Kidney (tissue), 14 donors: ENCODE data around the gene OPN1MW3. TPM values are rescaled to one million over a fixed set of nuclear protein-coding genes. Genes with fewer than 3 reads are reported as not detected.
"Not testable (repeated sequence)": the region's sequence is repeated elsewhere in the genome, so short reads cannot be mapped to it uniquely, and the experiment has no call there.

Experiments used
- DNase-seq, 5 donors: peaks; one replicate each; pipeline ENCODE4 v3.0.0-alpha.2; 2013 to 2020
- FAIRE-seq: peaks from 2 replicates; lab custom pipeline; 2012; peaks lifted over from hg19 to GRCh38; lab: Jason Lieb, UNC
- H3K27ac ChIP-seq, 2 donors: one replicate each; pipeline ENCODE4 v1.7.0; 2013; ENCODE audit warnings: low read depth in 2 of 2, low read length in 2 of 2, inconsistent platforms in 1 of 2
- H3K27me3 ChIP-seq: one replicate; pipeline ENCODE4 v1.7.1; 2013; ENCODE audit warnings: low read length, inconsistent platforms; ENCODE audit not compliant: control insufficient read depth, insufficient read depth
- H3K36me3 ChIP-seq, 3 donors: one replicate each; pipeline versions ENCODE4 v1.7.0 to v1.7.1; 2013; ENCODE audit warnings: low read length in 3 of 3, control low read depth in 1 of 3, inconsistent platforms in 1 of 3; ENCODE audit not compliant: insufficient read depth in 3 of 3, control insufficient read depth in 2 of 3
- H3K4me1 ChIP-seq, 3 donors: one replicate each; pipeline versions ENCODE4 v1.7.0 to v1.7.1; 2013; ENCODE audit warnings: low read length in 3 of 3, inconsistent platforms in 1 of 3, low read depth in 1 of 3; ENCODE audit not compliant: control insufficient read depth in 2 of 3, insufficient read depth in 2 of 3
- H3K4me3 ChIP-seq, 3 donors: one replicate each; pipeline versions ENCODE4 v1.7.0 to v1.8.1; 2013; ENCODE audit warnings: low read length in 3 of 3, control low read depth in 1 of 3, inconsistent platforms in 1 of 3
- H3K9ac ChIP-seq, 3 donors: one replicate each; pipeline versions ENCODE4 v1.7.0 to v1.7.1; 2013; ENCODE audit warnings: low read length in 3 of 3, control low read depth in 1 of 3, inconsistent platforms in 1 of 3
- H3K9me3 ChIP-seq, 3 donors: one replicate each; pipeline versions ENCODE4 v1.7.0 to v1.7.1; 2013; ENCODE audit warnings: low read length in 3 of 3, control low read depth in 1 of 3, inconsistent platforms in 1 of 3; ENCODE audit not compliant: control insufficient read depth in 2 of 3, insufficient read depth in 1 of 3
- intact Hi-C: fragments of 100-400 bp; cut with DNase I; formaldehyde crosslinking; loops from one replicate; pipeline ENCODE4 v1.11.1; 2022
- polyA plus RNA-seq: library from polyadenylated mRNA; stranded (reverse); fragments of 350-450 nt; fragmentation: Illumina TruSeq; extraction: RNeasy Lipid Tissue Mini Kit (QIAGEN cat#74804); gene quantifications from one replicate; pipeline ENCODE4 v1.2.3, GENCODE V29; 2014; ENCODE audit warnings: low read depth, low replicate concordance; ENCODE audit not compliant: insufficient read depth
- total RNA-seq: library from RNA; stranded (reverse); fragmentation: NEBNext Ultra II Directional; extraction: Animal tissue kit (Norgen Biotek cat#: 25700); gene quantifications from one replicate; pipeline ENCODE4 v1.2.1, GENCODE V29; 2021
- TF ChIP-seq, protein P1 (sequence below): IDR thresholded peaks from 3 replicates; pipeline ENCODE4 v1.5.1; 2012; ENCODE audit warnings: mild to moderate bottlenecking, moderate library complexity, borderline replicate concordance; ENCODE audit not compliant: insufficient read depth; ENCODE audit errors: extremely low read depth
- donor health status: control.
- donor health status: control.
- donor health status: control.
- donor health status: control.
- donor health status: control.
- donor health status: DM: yes; HTN: yes; CAD: no.
- donor health status: Normal renal cell carcinoma (clear cell type).

Gene OPN1MW3
- total and polyA plus RNA-seq, 2 donors from 2014 or later, result not detected

DNA sequence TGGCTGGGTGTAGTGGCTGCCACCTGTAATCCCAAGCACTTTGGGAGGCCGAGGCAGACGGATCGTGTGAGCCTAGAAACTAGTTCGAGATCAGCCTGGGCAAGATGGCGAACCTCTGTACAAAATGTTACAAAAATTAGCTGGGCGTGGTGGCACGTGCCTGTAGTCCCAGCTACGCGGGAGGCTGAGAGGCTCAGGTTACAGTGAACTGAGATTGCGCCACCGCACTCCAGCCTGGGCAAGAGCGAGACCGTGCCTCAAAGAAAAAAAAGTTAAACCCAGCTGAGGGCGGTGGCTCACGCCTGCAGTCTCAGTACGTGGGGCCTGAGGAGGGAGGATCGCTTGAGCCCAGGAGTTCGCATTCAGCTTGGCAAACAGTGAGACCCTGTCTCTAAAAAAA is 39.3 kb downstream of the OPN1MW3 start:
- FAIRE-seq (no peak), DNase-seq (no peak)
- intact Hi-C loops, result no loop called here
- no peaks in the 10 kb centered on the region for H3K27me3 ChIP-seq
- no peaks in the 10 kb centered on the region for H3K36me3 ChIP-seq
- H3K27ac ChIP-seq, result no peak overlapping the region
- TF ChIP-seq, protein P1, sequence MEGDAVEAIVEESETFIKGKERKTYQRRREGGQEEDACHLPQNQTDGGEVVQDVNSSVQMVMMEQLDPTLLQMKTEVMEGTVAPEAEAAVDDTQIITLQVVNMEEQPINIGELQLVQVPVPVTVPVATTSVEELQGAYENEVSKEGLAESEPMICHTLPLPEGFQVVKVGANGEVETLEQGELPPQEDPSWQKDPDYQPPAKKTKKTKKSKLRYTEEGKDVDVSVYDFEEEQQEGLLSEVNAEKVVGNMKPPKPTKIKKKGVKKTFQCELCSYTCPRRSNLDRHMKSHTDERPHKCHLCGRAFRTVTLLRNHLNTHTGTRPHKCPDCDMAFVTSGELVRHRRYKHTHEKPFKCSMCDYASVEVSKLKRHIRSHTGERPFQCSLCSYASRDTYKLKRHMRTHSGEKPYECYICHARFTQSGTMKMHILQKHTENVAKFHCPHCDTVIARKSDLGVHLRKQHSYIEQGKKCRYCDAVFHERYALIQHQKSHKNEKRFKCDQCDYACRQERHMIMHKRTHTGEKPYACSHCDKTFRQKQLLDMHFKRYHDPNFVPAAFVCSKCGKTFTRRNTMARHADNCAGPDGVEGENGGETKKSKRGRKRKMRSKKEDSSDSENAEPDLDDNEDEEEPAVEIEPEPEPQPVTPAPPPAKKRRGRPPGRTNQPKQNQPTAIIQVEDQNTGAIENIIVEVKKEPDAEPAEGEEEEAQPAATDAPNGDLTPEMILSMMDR, result no peak
- no peaks in the 10 kb centered on the region for H3K9me3 ChIP-seq
- no peak overlapping the region for H3K4me3 ChIP-seq
- H3K4me1 ChIP-seq, result no peaks in the 10 kb centered on the region
- H3K9ac ChIP-seq, result no peak overlapping the region

DNA sequence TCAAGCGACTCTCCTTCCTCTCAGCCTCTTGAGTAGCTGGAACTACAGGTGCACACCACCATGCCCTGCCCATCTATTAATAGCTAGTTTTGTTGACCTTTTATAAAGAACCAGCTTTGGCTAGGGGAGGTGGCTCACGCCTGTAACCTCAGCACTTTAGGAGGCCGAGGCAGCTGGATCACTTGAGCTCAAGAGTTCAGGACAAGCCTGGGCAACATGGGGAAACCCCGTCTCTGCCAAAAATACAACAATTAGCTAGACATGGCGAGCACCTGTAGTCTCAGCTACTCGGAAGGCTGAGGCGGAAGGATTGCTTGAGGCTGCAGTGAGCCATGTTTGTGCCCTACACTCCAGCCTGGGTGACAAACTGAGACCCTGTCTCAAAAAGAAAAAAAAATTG is 40.9 kb downstream of the OPN1MW3 start:
- DNase-seq (no peak), FAIRE-seq (no peak)
- TF ChIP-seq, protein P1, result no peak
- Histone ChIP-seq H3K4me3 (no peak overlapping the region), H3K9me3 (no peaks in the 10 kb centered on the region), H3K9ac (no peak overlapping the region), H3K27me3 (no peaks in the 10 kb centered on the region), H3K4me1 (no peaks in the 10 kb centered on the region), H3K36me3 (no peaks in the 10 kb centered on the region), H3K27ac (no peak overlapping the region)
- intact Hi-C loops, result no loop called here

DNA sequence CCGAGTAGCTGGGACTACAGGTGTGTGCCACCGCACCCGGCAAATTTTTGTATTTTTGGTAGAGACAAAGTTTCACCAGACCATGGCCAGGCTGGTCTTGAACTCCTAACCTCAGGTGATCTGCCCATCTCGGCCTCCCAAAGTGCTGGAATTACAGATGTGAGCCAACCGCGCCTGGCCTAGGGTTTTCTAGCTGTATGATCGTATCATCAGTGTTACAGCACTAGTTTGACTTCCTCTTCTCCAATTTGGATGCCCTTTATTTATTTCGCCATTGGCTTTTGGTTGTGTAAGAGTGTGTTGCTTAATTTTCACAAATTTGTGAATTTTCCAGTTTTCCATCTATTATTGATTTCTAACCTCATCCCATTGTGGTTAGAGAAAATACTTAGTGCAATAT is 43.4 kb downstream of the OPN1MW3 start:
- no peaks in the 10 kb centered on the region for H3K36me3 ChIP-seq
- intact Hi-C loops, result no loop called here
- H3K9me3 ChIP-seq, result no peaks in the 10 kb centered on the region
- FAIRE-seq, result no peak
- H3K9ac ChIP-seq, result no peak overlapping the region
- H3K27me3 ChIP-seq, result no peaks in the 10 kb centered on the region
- DNase-seq, result no peak
- no peak overlapping the region for H3K27ac ChIP-seq
- H3K4me3 ChIP-seq, result no peak overlapping the region
- H3K4me1 ChIP-seq, result no peaks in the 10 kb centered on the region
- TF ChIP-seq, protein P1, result no peak

DNA sequence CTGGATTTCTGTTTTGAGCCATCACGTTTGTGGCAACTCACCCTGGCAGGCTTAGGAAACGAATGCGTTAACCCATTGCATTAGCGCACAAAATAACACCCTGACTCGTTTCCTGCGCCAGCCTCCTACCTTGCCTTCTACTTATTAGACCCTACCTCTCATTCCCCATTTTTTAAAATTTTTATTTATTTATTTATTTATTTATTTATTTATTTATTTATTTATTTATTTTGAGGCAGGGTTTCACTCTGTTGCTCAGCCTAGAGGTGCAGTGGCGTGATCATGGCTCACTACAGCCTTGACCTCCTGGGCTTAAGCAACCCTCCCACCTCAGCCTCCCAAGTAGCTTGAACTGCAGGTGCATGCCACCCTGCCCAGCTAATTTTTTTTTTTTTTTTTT is 45.6 kb downstream of the OPN1MW3 start:
- H3K9ac ChIP-seq, intact Hi-C loops, DNase-seq, H3K27ac ChIP-seq, H3K4me3 ChIP-seq, H3K4me1 ChIP-seq, H3K9me3 ChIP-seq, H3K36me3 ChIP-seq, H3K27me3 ChIP-seq, FAIRE-seq: not testable (repeated sequence)
